Posterior vena cava (tissue), 2 donors: ENCODE results near the gene WIPF2. TPM values are rescaled to one million over a fixed set of nuclear protein-coding genes. Genes with fewer than 3 reads are reported as not detected.
A peak's percentile ranks its signal among the peaks of the same experiment; 100 is the strongest.
"Not testable (repeated sequence)": the region's sequence is repeated elsewhere in the genome, so short reads cannot be mapped to it uniquely, and the experiment has no call there.

Experiments used
- DNase-seq: peaks from one replicate; pipeline ENCODE4 v3.0.0-alpha.2; 2020; ENCODE audit warnings: low spot score
- intact Hi-C, 2 donors: fragments of 100-400 bp; cut with DNase I; formaldehyde crosslinking; loops; one replicate each; pipeline versions ENCODE4 v1.14.1 to v1.14.2; 2022 to 2023
- total RNA-seq, 2 donors: library from RNA; stranded (reverse); fragmentation: NEBNext Ultra II Directional; extraction: Animal tissue kit (Norgen Biotek cat#: 25700); gene quantifications; one replicate each; pipeline ENCODE4 v1.2.1, GENCODE V29; 2021
- donor health status: DM: yes; HTN: yes; CAD: no.
- donor health status: DM: yes; HTN: yes; CAD: no.

WIPF2 gene
- total RNA-seq, 2 donors from 2014 or later: 24.8 to 28.9 TPM

- DNase-seq: no peak
- intact Hi-C loops: no loop called here
These were observed 65.1 kb downstream of the WIPF2 start for GRCh38 chr17:40284085-40284713.

- no peak for DNase-seq
- intact Hi-C loops: loop anchor here in 1 of 2 donors (5.0 kb wide), 1 partner anchor 84 kb away; no protein-coding TSS in a partner anchor
These were observed 67.4 kb downstream of the WIPF2 start for GRCh38 chr17:40286473-40286872.

GRCh38 chr17:40287159-40287493 lies 68.0 kb downstream of the WIPF2 start:
- intact Hi-C loops: loop anchor here in 1 of 2 donors (5.0 kb wide), 1 partner anchor 85 kb away; no protein-coding TSS in a partner anchor
- DNase-seq: no peak

- intact Hi-C loops: loop anchor here in 1 of 2 donors (5.0 kb wide), 1 partner anchor 85 kb away; no protein-coding TSS in a partner anchor
- DNase-seq: peak; percentile 100
These were observed 68.6 kb downstream of the WIPF2 start, which contains the start of gene CDC6 for GRCh38 chr17:40287494-40288369. CDC6 (plus strand) TSS chr17:40287879; CDS start chr17:40289421, 1,542 bp downstream.

GRCh38 chr17:40290629-40291280 lies 71.7 kb downstream of the WIPF2 start:
- intact Hi-C loops: loop anchor here in 1 of 2 donors (5.0 kb wide), 1 partner anchor 88 kb away; no protein-coding TSS in a partner anchor
- no peak for DNase-seq

GRCh38 chr17:40291281-40291664 lies 72.2 kb downstream of the WIPF2 start:
- DNase-seq: no peak
- intact Hi-C loops: loop anchor here in 1 of 2 donors (5.0 kb wide), 1 partner anchor 89 kb away; no protein-coding TSS in a partner anchor

GRCh38 chr17:40293363-40293762 lies 74.3 kb downstream of the WIPF2 start:
- DNase-seq: no peak
- intact Hi-C loops: loop anchor here in 1 of 2 donors (5.0 kb wide), 1 partner anchor 91 kb away; no protein-coding TSS in a partner anchor

- DNase-seq: no peak
- intact Hi-C loops: no loop called here
These were observed 76.7 kb downstream of the WIPF2 start for GRCh38 chr17:40295488-40296436.

- DNase-seq: no peak
- intact Hi-C loops: no loop called here
These were observed 78.4 kb downstream of the WIPF2 start for GRCh38 chr17:40297511-40297910.

- intact Hi-C loops: no loop called here
These were observed 79.6 kb downstream of the WIPF2 start for GRCh38 chr17:40298726-40299125.

GRCh38 chr17:40299159-40299757 lies 80.2 kb downstream of the WIPF2 start:
- intact Hi-C loops, DNase-seq: not testable (repeated sequence)

More at GRCh38 chr17:40298726-40299125, 79.6 kb downstream of the WIPF2 start:
- DNase-seq: no peak

- no peak for DNase-seq
- intact Hi-C loops: loop anchor here in 1 of 2 donors (5.0 to 10.0 kb wide), 2 partner anchors 133 to 1209 kb away; no protein-coding TSS in a partner anchor
These were observed 82.2 kb downstream of the WIPF2 start for GRCh38 chr17:40301315-40301714.

- intact Hi-C loops: loop anchor here in 1 of 2 donors (5.0 to 10.0 kb wide), 2 partner anchors 132 to 1211 kb away; no protein-coding TSS in a partner anchor
- no peak for DNase-seq
These were observed 84.0 kb downstream of the WIPF2 start for GRCh38 chr17:40303009-40303657.

GRCh38 chr17:40303708-40304551 lies 84.8 kb downstream of the WIPF2 start:
- intact Hi-C loops: loop anchor here in 1 of 2 donors (5.0 to 10.0 kb wide), 2 partner anchors 131 to 1212 kb away; no protein-coding TSS in a partner anchor
- DNase-seq: no peak

- not testable (repeated sequence) for DNase-seq
- intact Hi-C loops: loop anchor here in 1 of 2 donors (5.0 to 10.0 kb wide), 2 partner anchors 130 to 1212 kb away; no protein-coding TSS in a partner anchor
These were observed 85.4 kb downstream of the WIPF2 start for GRCh38 chr17:40304552-40304863.

GRCh38 chr17:40304866-40305265 lies 85.8 kb downstream of the WIPF2 start:
- intact Hi-C loops: loop anchor here in 1 of 2 donors (5.0 to 10.0 kb wide), 2 partner anchors 130 to 1213 kb away; no protein-coding TSS in a partner anchor
- not testable (repeated sequence) for DNase-seq
